Testis (tissue), 2 donors: ENCODE results near the gene WDR6.

Source experiments
- CTCF ChIP-seq, 3 experiments: fragments of 450-650 bp in 2 of 3; fragments of 200-600 bp in 1 of 3; sonication (generic) in 1 of 3; IDR thresholded peaks; one replicate each; pipeline ENCODE4 v1.5.1; 2016 to 2019; ENCODE audit warnings: antibody characterized with exemption in 3 of 3, mild to moderate bottlenecking in 2 of 3, moderate library complexity in 1 of 3
- POLR2A ChIP-seq: fragments of 450-650 bp; IDR thresholded peaks from one replicate; pipeline ENCODE4 v1.6.1; 2017; ENCODE audit warnings: antibody characterized with exemption, mild to moderate bottlenecking, moderate library complexity

- TF ChIP-seq CTCF (IDR thresholded peaks at IDR 0.05): no peak
- no peak for TF ChIP-seq POLR2A
Observed at GRCh38 chr3:48999085-48999858, 7.9 kb upstream of the WDR6 start.
